GM18526 (cell line): ENCODE data around the gene TBC1D22A.

Experiments used
- POLR2A ChIP-seq: IDR thresholded peaks from 3 replicates; pipeline ENCODE4 v1.6.1; 2011; ENCODE audit not compliant: insufficient read length; ENCODE audit errors: extremely low read depth

Gene TBC1D22A, protein sequence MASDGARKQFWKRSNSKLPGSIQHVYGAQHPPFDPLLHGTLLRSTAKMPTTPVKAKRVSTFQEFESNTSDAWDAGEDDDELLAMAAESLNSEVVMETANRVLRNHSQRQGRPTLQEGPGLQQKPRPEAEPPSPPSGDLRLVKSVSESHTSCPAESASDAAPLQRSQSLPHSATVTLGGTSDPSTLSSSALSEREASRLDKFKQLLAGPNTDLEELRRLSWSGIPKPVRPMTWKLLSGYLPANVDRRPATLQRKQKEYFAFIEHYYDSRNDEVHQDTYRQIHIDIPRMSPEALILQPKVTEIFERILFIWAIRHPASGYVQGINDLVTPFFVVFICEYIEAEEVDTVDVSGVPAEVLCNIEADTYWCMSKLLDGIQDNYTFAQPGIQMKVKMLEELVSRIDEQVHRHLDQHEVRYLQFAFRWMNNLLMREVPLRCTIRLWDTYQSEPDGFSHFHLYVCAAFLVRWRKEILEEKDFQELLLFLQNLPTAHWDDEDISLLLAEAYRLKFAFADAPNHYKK

DNA sequence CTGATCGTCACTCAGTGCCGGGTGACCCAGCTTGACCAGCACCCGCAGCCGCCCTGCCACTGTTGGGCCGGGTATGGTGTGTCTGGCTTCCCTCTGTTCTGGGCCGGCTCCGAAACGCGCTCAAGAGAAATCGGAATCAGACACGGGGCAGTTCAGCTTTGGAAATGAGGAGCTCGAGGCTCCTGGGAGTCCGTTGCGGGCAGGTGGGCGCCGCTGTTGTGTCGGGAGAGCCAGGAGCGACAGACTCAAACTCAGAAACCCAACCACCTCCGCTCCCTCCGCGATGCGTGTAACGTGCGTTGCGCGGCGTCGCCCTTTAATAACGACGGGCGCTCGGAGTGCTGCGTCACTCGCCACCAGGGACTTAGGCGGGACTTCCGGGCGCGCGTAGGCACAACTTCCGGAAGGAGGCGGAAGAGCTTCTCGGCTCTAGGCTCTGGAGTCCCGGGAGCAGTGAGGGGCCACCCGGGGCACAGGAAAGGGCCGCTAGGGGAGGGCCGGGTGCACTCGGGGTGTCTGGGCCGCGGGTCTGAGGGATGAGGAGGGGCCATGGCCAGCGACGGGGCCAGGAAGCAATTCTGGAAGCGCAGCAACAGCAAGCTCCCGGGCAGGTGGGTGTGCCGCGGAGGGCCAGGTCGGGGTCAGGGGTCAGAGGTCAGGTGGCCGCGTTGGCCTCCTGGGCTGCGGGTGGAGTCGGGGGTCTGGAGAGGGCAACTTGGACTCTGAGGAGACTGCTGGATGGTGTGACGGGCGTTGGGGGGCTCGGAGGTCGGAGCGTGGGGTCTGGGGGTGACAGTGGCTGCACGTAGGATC, at the start of gene TBC1D22A:
TBC1D22A (plus strand) TSS at position 413 of the 813 bp plus-strand sequence; CDS start at position 550, 137 bp downstream.
- peak; percentile 98 for TF ChIP-seq POLR2A

DNA sequence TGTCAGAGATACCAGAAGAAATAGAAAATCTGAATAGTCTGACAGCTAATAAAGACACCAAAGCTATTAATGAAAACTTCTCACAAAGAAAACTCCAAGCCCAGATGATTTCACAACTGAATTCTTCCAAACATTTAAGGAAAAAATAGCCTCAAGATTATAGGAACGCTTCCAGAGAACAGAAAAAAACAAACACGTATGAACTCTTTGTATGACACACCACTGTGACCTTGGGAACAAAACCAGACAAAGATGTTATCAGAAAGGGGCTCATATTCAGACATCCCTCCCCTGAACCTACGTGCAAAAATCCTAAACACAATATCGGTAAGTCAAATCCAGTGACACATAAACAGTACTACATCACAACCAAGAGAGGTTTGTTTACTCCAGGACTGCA, 47.9 kb upstream of the TBC1D22A start:
- TF ChIP-seq POLR2A = no peak

DNA sequence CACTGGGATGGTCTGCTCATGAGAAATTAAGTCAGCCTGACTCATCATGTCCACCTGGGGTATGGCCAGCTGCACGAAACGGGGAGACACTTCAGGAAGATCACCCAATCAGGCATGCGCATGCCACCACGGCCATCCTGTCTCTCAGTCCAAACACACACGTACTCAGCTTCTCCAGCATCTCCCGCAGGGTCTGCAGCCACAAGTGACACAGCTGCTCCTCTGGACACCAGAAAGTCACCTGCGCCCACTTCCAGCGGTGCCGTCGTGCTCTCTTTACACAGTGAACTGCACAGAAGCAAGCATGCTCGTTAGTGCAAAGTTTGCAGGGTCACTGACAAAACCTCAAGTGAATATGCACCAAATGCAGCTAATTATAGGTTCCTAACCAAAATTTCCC, 42.5 kb upstream of the TBC1D22A start:
- no peak for TF ChIP-seq POLR2A

DNA sequence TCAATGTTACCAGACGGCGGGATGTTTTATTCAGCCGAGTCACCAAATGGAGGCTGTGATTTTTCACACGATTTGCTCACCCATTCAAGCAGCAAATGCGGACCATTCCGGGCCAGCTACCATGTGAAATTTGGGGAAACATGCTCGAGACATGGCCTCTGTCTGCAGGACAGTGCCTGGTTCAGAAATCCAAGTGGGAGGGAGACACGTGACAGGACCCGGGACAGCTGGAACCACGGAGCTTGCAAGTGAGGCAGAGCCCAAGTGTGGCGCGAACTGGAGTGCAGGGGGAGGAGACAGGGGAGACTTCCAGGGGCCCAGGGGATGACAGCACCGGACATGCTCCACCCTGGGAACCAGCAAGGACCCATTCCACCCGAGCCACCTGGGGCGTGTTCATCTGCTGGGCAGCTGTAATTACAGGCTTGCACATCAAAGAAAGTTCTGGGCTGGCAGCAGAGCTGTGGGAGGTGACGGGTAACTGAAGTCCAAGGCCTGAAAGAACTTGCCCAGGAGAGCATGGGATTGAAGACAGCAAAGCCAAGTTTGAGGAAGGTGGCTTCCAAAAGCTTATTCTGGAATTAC, 40.9 kb upstream of the TBC1D22A start:
- TF ChIP-seq POLR2A = no peak

DNA sequence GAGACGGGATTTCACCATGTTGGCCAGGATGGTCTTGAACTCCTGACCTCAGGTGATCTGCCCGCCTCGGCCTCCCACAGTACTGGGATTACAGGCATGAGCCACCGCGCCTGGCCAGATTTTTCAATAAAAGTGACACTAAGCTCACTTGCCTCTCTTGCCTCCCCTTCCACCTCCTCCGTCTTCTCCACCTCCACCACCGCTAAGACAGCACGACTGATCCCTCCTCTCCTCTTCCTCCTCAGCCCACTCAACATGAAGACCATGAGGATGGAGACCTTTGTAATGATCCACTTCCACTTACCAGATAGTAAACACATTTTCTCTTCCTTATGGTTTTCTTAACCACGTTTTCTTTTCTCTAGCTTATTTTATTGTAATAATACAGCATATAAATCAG, 38.6 kb upstream of the TBC1D22A start:
- TF ChIP-seq POLR2A = no peak

DNA sequence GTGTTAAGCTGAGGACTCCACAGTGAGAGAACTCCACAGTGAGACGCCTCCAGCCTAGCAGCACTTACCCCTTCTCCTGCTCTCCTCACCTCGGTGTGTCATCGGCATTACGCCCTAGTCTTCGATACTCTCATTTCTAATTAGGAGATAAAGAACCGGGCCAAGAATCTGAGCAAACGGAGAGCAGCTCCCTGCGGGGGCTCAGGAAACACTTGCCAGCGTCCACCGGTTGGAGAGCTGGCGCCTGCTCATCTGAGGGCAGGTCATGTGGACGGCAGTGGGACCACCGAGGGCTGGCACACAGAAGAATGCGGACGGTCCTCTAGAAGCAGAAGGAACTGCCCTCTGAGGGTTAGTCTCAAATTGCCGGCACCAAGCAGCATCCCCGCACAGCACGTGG, 37.4 kb upstream of the TBC1D22A start:
- TF ChIP-seq POLR2A = no peak

DNA sequence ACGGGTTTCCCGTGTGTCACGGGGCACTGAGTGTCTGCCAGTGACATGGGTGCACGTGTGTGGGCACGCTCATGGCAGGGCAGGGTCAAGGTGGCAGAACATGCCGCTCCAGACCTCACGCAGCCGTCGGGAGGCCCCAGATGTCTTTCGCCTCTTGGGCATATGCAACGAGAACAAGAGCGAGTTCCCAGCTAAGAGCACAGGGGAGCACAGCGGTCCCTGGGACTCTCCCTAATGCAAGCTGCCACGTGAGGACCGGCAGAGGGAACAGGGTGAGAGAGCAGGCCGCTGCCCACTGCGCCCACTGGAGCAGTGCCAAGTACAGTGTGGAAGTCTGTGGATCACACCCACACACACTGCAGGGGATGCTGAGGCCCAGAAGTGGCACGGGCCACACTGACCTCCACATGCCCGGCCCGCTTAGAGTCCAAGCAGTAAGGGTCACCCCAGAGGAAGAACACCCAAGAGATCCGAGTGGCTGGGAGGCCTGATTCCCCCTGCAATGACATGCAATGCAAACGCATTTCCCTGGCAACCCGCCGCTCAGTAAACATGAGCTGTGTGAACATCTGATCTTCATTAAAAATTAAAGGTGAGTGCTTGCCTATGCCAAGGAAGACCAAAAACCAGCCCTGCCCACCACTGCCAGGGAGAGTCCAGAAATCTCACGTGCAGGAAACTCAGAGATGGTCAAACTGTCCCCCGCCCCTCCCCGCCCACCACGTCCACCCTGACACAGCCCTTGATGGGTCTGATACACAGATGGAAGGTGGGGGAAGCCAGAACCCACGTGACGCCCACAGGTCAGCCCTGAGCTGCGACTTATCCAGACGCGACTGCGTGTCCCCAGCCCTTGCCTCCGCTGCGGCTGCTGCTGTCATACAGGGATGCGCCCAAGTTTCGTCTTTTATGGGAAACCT, 36.1 kb upstream of the TBC1D22A start:
- TF ChIP-seq POLR2A = no peak

DNA sequence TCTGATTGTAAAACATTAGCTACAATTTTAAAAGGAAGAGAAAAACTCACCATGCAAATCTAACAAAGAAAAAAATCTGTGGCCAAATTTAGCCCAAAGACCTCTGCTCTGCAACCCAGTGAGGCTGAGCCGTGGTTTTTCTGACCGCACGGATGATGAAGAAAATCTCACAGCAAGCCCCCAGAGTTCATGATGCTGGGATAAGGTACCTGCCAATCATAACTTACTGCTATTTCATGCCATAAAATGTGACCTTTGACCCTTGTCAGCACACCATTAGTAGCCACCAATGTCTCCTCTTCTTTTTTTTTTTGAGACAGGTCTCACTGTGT, 35.5 kb upstream of the TBC1D22A start:
- no peak for TF ChIP-seq POLR2A

DNA sequence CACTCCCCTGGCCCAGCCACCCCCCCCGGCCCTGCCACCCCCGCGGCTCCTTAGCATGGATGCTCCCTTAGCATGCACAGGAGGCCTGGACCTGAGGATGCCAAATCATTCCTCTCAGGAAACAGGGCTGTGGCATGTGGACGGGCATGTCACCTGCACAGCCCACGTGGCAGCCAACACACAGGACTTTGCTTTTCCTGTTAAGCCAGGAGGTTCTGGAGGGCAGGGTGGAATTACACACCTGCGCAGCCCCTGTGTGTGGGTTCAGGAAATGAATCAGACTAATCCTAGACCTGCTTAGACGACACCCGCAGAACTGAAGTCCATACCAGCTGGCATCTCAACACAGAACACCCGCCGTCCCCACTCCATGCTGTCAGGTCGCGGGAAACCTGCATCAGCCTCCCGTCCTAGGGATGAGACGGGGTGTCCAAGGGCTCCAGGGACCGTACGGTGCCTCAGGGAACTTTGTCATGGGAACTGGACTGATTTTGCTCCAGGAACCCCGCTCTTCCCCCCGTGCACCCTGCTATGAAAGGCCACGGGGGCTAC, 34.6 kb upstream of the TBC1D22A start:
- no peak for TF ChIP-seq POLR2A

DNA sequence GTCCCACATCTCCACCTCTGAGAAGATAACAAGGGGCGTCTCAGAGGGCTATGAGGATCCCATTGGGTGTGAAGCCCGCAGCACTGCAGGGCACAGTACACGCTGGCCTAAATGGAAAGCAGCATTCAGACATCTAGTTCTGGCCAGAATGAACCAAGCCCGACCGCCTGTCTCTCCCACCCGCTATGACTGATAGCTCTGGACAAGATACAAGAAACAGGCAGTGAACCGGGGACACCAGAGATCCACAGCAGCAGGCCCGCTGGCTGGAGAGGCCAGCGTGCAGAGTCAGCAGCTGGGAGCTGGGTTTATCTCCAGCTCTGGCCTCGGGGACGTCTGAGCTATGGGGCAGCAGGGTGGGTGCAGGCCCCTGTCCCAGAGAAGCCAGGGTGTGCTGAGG, 34.0 kb upstream of the TBC1D22A start:
- TF ChIP-seq POLR2A = no peak

DNA sequence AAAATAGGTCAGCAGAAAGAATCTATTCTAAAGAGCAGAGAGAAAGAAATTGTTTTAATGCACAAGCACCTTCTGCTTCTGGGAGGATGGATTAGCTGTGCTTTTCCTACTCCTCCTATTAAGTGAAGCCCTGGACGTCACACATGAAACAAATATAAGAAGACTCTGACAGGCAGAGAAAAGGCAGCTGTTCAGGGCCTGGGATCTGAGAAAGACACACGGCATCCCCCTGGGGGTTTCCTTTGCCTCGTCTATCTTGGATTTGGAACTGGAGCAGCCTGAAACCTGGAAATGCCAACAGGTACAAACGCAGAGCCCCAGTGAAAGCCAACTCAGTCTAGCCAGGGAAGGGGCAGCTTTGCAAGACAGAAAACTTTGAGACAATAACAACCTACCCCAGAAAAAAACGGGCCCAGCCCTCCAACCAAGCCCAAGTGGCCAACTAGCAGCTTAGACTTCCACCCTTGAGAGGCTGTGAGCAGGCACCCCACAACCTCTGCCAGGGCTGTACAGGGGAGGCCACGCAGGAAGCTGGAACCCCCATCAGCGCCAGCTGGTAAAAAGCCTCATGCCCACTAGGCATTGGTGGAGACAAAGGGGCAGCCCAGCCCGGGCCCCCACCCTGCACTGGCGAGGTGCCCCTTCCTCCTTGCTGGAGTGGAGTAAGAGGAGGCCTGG, 31.7 kb upstream of the TBC1D22A start:
- no peak for TF ChIP-seq POLR2A

DNA sequence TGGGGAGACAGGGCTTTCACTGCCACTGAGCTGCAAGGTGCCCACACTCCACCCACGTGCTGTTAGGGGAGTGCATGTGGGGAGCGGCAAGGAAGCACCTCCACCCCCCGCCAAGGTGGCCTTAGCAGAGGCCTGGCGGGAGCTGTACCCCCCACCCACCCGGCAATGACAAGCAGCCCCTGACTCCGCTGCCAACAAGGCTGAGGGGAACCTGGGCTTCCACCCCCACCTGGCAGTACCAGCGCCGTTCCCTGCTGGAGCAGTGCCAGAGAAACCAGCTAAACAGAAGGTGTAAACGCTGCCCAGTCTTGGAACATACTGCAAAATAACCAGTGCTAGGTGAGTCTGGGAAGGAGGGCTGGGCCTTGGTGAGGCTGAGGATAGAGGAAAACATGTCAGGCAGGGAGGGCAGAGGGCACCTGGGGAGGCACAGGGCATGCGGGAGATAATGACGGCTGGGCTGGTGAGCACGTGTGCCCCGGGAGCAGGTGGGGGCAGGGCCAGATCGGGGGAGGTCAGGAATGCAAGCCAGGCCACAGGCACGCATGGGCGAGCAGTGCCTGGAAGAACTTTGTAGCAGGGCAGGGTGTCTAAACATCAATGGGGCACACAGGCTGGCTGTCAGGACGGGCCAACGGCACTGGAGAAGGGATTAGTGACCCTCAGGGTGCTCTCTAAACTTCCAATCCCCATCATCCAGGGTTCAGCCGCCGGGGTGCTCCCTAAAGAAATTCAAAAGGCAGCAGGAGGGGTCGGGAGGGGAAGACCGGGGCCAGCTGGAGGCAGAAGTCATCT, 31.0 kb upstream of the TBC1D22A start:
- TF ChIP-seq POLR2A = no peak

DNA sequence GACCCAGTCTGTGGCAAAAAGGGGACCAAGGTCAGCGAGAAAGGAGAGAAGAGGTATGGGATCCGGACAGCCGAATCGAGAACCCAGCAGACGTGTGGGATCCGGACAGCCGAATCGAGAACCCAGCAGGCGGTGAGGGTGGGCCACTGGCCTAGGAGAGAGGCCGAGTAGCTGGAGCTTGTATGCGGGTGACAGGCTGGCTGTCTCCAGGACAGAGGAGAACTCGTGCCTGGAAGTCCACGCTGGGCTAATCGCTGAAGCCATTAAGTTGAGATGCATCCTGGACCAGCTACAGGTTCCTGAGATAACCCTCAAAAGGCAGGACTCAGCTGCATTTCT, 30.4 kb upstream of the TBC1D22A start:
- no peak for TF ChIP-seq POLR2A

DNA sequence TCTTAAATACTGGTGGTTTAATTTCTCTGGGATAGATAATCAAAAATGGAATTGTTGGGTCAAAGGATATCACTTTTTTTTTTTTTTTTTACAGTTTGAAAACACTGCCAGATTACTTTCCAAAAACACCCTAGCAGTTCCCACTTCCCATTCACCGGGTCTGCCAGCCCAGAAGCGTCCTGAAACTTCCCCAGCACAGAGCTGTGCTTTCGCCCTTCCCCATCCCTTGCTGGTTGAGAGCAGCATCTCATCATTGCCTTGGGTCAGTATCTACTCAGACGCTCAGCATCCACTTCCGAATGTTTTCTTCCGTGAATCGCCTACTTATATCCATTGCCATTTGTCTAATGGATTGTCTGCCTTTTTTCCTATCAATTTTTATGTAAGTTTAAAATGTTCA, 29.9 kb upstream of the TBC1D22A start:
- TF ChIP-seq POLR2A = no peak
